Adipocyte (in vitro differentiated cells): ENCODE results near the gene CXCL6.

Experiments used
- DNase-seq: peaks from one replicate; pipeline ENCODE4 v3.0.0-alpha.2; 2015; ENCODE audit warnings: low read depth
- H3K27me3 ChIP-seq: replicated peaks from 2 replicates; pipeline ENCODE4 v1.7.0; 2013; ENCODE audit warnings: mild to moderate bottlenecking, low read length, moderate library complexity; ENCODE audit not compliant: control insufficient read depth, insufficient read depth
- H3K36me3 ChIP-seq: 2 replicates; pipeline ENCODE4 v1.7.0; 2013; ENCODE audit warnings: low read length, mild to moderate bottlenecking, moderate library complexity; ENCODE audit not compliant: control insufficient read depth, insufficient read depth, severe bottlenecking
- H3K4me1 ChIP-seq: 2 replicates; pipeline ENCODE4 v1.7.0; 2013; ENCODE audit warnings: mild to moderate bottlenecking, low read length, moderate library complexity; ENCODE audit not compliant: control insufficient read depth, insufficient read depth
- H3K4me3 ChIP-seq: 2 replicates; pipeline ENCODE4 v1.7.0; 2013; ENCODE audit warnings: mild to moderate bottlenecking, low read length, moderate library complexity
- H3K9ac ChIP-seq: 2 replicates; pipeline ENCODE4 v1.7.0; 2013; ENCODE audit warnings: mild to moderate bottlenecking, low read length, moderate library complexity
- H3K9me3 ChIP-seq: 2 replicates; pipeline ENCODE4 v1.7.0; 2013; ENCODE audit warnings: mild to moderate bottlenecking, low read length, moderate library complexity; ENCODE audit not compliant: control insufficient read depth

The CXCL6 gene

DNA sequence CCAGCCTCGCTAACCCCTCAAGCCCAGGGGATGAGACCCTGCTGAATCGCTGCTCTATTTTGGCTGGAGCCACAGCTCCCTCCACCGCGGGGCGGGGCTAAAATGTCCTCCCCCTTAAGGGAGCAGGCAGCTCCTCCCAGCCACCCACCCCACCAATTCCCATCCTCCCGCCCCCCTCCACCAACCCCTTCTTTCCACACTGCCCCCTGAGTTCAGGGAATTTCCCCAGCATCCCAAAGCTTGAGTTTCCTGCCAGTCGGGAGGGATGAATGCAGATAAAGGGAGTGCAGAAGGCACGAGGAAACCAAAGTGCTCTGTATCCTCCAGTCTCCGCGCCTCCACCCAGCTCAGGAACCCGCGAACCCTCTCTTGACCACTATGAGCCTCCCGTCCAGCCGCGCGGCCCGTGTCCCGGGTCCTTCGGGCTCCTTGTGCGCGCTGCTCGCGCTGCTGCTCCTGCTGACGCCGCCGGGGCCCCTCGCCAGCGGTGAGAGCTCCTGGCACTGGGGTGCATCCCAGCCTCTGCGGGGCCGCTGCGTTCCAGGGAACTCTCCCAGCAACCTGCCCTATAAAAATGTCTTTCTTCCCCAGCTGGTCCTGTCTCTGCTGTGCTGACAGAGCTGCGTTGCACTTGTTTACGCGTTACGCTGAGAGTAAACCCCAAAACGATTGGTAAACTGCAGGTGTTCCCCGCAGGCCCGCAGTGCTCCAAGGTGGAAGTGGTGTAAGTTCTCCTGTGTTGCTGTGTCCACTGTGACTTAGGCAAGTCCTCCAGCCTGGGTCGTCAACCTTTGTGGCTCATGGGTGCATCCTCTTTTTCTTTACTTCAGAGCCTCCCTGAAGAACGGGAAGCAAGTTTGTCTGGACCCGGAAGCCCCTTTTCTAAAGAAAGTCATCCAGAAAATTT is at the start of gene CXCL6:
Gene CXCL6, plus strand, starts transcription at position 306 of the 907 bp plus-strand sequence. Its CDS starts 73 bp downstream, at position 379.
- Histone ChIP-seq H3K4me3 (peak within 1 kb of the TSS; percentile 80), H3K9me3 (no peaks in the 10 kb centered on the region), H3K27me3 (no peaks in the 10 kb centered on the region), H3K4me1 (peaks cover 21% of the 10 kb centered on the region), H3K36me3 (no peaks in the 10 kb centered on the region), H3K9ac (peak within 1 kb of the TSS; percentile 68)
- peak; percentile 25 for DNase-seq

- Histone ChIP-seq H3K36me3 (no peaks in the 10 kb centered on the region), H3K4me3 (no peak overlapping the region), H3K9me3 (no peaks in the 10 kb centered on the region), H3K27me3 (no peaks in the 10 kb centered on the region), H3K9ac (no peak overlapping the region), H3K4me1 (no peaks in the 10 kb centered on the region)
- peak; percentile 4 for DNase-seq
These were observed 48.1 kb upstream of the CXCL6 start for GRCh38 chr4:73788411-73788810.

DNA sequence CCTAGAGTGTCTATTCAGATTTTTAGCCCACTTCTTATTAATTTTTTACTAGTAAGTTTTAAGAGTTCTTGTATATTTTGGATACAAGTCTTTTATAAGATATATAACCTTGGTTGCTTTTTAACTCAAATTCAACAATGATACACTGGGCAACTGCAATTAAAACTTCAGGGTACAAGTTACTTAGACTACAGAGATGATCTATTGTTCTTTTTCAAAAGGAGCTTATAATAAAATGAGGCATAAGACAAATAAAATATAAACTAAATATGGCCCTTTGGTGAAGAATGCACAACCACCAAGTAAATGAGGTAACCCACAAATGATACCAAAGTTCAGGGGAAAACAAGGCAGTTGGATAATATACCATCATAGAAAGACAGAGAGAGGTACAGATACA is 37.6 kb upstream of the CXCL6 start:
- H3K36me3 ChIP-seq: no peaks in the 10 kb centered on the region
- no peaks in the 10 kb centered on the region for H3K9me3 ChIP-seq
- no peaks in the 10 kb centered on the region for H3K27me3 ChIP-seq
- no peaks in the 10 kb centered on the region for H3K4me1 ChIP-seq
- no peak overlapping the region for H3K4me3 ChIP-seq
- no peak overlapping the region for H3K9ac ChIP-seq
- DNase-seq: no peak

DNA sequence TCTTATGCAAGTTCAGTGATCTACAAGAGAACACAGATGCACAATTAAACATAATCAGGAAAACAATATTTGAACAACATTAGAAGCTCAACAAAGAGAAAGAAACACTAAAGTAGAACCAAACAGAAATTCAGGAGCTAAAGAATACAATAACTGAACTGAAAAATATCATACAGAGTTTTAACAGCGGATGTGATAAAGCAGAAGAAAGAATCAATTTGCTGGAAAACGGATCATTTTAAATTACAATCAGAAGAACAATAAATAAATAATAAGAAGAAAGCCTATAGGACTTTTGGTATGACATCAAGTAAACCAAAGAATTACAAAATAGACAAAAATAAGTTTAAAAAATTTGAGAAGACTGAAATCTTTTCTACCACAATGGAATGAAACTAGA is 36.3 kb upstream of the CXCL6 start:
- no peak for DNase-seq
- H3K9me3 ChIP-seq: peaks cover 6% of the 10 kb centered on the region

DNA sequence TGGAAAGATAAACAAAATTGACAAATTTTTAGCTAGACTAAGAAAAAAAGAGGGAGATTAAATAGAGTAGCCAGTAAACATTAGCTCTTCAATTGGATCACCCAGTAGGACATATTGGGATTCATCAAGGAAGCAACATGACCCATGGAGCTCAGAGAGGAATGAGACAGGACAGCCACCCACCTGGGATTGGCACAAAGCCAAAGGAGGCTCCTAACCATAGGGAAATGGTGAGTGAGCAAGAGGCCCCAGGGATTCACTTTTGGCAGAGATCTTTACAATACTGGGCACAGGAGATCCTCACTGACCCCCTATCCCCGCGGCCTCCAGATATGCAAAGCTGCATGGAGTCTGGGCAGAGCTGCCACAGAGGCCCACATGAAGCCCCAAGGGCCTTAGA is 34.8 kb upstream of the CXCL6 start:
- Histone ChIP-seq H3K9ac (no peak overlapping the region), H3K27me3 (no peaks in the 10 kb centered on the region), H3K4me3 (no peak overlapping the region), H3K9me3 (peaks cover 6% of the 10 kb centered on the region), H3K36me3 (no peaks in the 10 kb centered on the region), H3K4me1 (no peaks in the 10 kb centered on the region)
- no peak for DNase-seq

More for the DNA sequence above, 36.3 kb upstream of the CXCL6 start:
- Histone ChIP-seq H3K4me3 (no peak overlapping the region), H3K27me3 (no peaks in the 10 kb centered on the region), H3K36me3 (no peaks in the 10 kb centered on the region), H3K9ac (no peak overlapping the region), H3K4me1 (no peaks in the 10 kb centered on the region)

DNA sequence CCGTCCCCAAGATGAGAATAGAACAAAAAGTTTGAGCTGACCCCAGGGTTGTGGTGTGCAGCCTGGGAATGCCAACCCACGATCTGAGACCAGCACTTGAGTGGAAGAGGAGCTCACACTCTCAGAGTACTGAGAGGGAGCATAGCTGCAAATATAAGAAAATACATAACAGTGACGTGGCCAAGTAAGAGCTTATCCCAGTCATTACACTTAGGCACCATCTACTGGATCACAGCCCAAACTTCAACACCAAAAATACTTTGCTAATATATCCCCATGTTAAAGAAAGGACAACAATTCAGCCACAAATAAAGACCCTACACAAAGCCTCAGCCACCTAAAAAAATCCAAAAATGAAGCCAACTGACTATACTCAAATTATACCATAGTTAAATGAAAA is 33.3 kb upstream of the CXCL6 start:
- no peak overlapping the region for H3K4me3 ChIP-seq
- DNase-seq: no peak
- H3K27me3 ChIP-seq: no peaks in the 10 kb centered on the region
- H3K9ac ChIP-seq: no peak overlapping the region
- no peaks in the 10 kb centered on the region for H3K4me1 ChIP-seq
- no peaks in the 10 kb centered on the region for H3K36me3 ChIP-seq
- H3K9me3 ChIP-seq: peaks cover 6% of the 10 kb centered on the region

- Histone ChIP-seq H3K36me3 (no peaks in the 10 kb centered on the region), H3K9me3 (no peaks in the 10 kb centered on the region), H3K4me3 (no peak overlapping the region), H3K9ac (no peak overlapping the region), H3K27me3 (no peaks in the 10 kb centered on the region), H3K4me1 (no peaks in the 10 kb centered on the region)
- no peak for DNase-seq
These were observed 26.3 kb upstream of the CXCL6 start for GRCh38 chr4:73810191-73810590.

GRCh38 chr4:73811841-73812240 is 24.6 kb upstream of the CXCL6 start:
- H3K4me1 ChIP-seq: peaks cover under 1% of the 10 kb centered on the region
- H3K4me3 ChIP-seq: no peak overlapping the region
- H3K9ac ChIP-seq: no peak overlapping the region

DNA sequence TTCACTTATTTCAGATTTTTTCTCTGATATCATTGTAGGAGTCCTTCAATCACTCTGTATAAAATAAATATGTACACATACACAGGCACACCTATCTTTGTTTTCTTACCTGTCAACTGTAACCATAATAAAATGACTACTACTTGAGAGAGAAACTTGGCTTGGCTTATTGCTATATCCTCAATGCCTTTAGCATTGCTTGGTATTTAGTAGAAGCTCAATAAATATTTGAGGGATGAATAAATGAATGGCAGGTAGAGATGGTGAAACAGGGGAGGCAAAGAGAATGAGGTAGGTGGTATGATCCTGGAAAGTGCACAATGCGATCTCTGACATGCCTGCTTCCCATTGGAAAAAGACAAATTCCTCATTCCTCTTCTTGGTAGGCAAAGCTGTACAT is 21.8 kb upstream of the CXCL6 start:
- H3K9ac ChIP-seq: no peak overlapping the region
- peaks cover 4% of the 10 kb centered on the region for H3K4me1 ChIP-seq
- DNase-seq: no peak
- no peaks in the 10 kb centered on the region for H3K27me3 ChIP-seq
- H3K36me3 ChIP-seq: no peaks in the 10 kb centered on the region
- no peak overlapping the region for H3K4me3 ChIP-seq
- H3K9me3 ChIP-seq: no peaks in the 10 kb centered on the region

More at GRCh38 chr4:73811841-73812240, 24.6 kb upstream of the CXCL6 start:
- no peak for DNase-seq
- no peaks in the 10 kb centered on the region for H3K27me3 ChIP-seq
- no peaks in the 10 kb centered on the region for H3K9me3 ChIP-seq
- no peaks in the 10 kb centered on the region for H3K36me3 ChIP-seq

DNA sequence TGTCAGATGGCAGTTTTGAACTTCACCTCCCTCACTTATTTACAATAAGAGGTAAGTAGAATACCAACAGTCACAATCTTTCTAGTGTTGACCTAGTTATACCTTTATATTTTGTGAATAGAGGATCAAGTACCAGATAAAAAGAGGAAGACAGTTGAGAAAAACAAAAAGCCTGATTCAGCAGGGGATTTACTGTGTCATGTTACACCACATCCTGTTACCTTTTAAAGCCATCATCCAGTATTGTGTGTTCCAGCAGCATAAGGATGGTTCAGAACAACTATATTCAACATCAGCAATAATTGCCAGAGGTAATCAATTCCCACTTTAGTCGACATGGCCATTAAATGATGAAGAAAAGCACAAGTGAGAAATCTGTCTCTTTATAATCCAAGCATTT is 21.3 kb upstream of the CXCL6 start:
- no peak overlapping the region for H3K4me3 ChIP-seq
- no peak for DNase-seq
- H3K9ac ChIP-seq: no peak overlapping the region
- H3K36me3 ChIP-seq: no peaks in the 10 kb centered on the region
- no peaks in the 10 kb centered on the region for H3K27me3 ChIP-seq
- H3K4me1 ChIP-seq: peaks cover 4% of the 10 kb centered on the region
- H3K9me3 ChIP-seq: no peaks in the 10 kb centered on the region

- DNase-seq: peak; percentile 41
- H3K4me1 ChIP-seq: peaks cover 8% of the 10 kb centered on the region
- no peaks in the 10 kb centered on the region for H3K36me3 ChIP-seq
- no peak overlapping the region for H3K4me3 ChIP-seq
- no peaks in the 10 kb centered on the region for H3K27me3 ChIP-seq
- H3K9me3 ChIP-seq: no peaks in the 10 kb centered on the region
- H3K9ac ChIP-seq: no peak overlapping the region
These were observed 19.7 kb upstream of the CXCL6 start for GRCh38 chr4:73816814-73817213.
